ENCODE results near the gene SMAD6.

SMAD6 gene

DNA sequence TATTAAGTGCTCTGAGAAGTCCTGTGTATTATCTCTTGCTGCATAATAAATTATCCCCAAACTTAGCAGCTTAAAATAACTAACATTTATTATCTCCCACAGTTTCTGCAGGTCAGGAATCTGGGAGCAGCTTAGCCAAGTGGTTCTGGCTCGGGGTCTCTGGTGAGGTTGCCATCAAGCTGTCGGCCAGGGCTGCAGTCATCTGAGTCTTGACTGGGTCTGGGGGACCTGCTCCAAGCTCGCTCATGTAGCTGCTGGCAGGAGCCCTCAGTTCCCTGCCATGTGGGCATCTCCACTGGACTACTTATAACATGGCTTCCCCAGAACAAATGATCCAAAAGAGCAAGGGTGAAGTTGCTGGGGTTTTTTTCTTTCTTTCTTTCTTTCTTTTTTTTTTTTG is 80.7 kb downstream of the SMAD6 start:
- FAIRE-seq = no peak

DNA sequence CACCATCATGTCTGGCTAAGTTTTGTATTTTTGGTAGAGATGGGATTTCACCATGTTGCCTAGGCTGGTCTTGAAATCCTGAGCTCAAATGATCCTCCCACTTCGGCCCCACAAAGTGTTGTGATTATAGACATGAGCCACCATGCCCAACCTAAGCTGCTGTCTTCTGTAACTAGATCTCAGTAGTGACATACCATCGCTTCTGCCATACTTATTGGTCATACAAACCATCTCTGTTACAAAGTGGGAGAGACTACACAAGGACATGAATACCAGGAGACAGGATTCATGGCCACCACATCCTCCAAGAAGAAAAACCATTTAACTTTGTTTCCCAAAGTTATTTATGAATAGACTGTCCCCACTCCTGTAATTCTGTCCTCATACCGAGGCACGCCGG is 81.3 kb downstream of the SMAD6 start:
- FAIRE-seq = no peak
- no peak for DNase-seq (ENCODE audit: extremely low spot score, insufficient read length, low read depth)

More for the DNA sequence above, 80.7 kb downstream of the SMAD6 start:
- DNase-seq (ENCODE audit: extremely low spot score, insufficient read length, low read depth) = no peak

DNA sequence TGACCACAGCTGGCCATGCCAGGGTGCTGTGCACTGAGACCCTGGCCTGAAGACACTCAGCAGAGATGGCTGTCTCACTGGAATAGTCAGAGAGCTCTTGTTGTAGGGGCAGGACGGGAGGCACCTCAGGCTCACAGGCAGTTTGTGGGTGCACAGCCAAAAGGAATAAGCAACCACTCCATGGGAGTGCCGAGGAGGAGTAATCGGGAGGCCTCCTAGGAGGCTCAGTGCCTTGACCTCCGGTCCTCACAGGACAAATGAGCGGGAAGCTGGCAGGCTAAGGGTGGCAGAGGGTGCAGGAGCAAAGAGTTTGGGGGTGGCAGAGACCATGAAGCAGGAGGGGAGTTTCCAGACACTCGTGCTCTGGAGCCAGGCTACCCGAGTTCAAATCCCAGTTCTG is 81.7 kb downstream of the SMAD6 start:
- DNase-seq (ENCODE audit: extremely low spot score, insufficient read length, low read depth) (no peak), FAIRE-seq (no peak)

DNA sequence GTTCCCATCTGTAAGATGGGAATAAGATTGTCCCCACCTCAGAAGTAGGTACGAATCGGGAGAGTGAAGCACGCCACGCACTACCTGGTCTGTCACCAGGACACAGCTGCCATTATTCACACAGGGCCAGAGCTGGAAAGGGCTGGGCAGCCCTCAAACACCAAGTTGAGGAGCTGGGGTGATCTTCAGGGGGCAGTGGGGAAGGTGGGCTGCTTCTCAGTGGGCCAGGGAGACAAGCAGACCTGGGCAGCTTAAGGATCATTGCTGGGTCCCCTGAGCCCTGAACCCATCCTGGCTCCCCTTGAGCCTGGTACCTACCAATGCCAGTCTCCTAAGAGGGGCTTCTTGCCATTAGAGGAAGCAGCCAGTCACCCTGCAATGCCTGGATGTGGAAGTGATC is 82.1 kb downstream of the SMAD6 start:
- no peak for FAIRE-seq

DNA sequence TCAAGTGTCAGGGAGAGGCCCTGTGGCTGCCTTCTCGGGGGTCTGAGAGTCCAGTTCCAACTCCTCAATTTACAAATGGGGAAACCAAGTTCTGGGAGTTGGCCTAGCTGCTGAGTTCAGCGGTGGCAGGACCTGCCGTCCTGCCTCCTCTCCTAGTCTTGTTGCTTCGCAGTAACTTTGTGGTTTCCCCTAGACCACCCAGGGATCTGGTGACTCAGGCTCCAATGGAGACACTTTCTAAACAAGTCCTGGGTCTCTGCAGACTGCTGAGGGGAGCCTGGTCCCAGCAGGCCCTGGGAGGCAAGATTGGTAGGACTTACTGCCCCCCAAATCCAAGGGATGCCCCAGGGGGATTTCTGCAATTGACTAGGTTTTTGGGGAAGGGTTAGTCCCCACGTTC is 83.6 kb downstream of the SMAD6 start:
- no peak for FAIRE-seq
- no peak for DNase-seq (ENCODE audit: extremely low spot score, insufficient read length, low read depth)

More for the DNA sequence above, 82.1 kb downstream of the SMAD6 start:
- no peak for DNase-seq (ENCODE audit: extremely low spot score, insufficient read length, low read depth)

DNA sequence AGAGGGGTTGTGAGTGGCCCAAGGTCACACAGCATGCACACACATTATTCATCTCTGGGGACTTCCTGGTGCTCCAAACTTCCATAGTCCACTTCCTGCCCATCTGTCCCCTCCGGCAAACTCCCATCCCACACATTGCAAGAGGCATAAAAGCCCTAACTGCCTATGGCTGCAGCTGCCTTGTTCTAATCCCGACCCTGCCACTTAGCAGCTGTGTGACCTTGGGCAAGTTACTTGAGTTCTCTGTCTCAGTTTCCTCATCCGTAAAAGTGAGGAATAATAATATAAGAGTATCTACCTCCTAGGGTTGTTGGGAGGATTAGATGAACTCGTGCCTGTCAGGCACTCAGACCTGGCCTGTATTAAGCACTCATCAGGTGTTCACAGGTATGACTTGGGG is 84.2 kb downstream of the SMAD6 start:
- no peak for FAIRE-seq
- DNase-seq (ENCODE audit: extremely low spot score, insufficient read length, low read depth) = no peak

DNA sequence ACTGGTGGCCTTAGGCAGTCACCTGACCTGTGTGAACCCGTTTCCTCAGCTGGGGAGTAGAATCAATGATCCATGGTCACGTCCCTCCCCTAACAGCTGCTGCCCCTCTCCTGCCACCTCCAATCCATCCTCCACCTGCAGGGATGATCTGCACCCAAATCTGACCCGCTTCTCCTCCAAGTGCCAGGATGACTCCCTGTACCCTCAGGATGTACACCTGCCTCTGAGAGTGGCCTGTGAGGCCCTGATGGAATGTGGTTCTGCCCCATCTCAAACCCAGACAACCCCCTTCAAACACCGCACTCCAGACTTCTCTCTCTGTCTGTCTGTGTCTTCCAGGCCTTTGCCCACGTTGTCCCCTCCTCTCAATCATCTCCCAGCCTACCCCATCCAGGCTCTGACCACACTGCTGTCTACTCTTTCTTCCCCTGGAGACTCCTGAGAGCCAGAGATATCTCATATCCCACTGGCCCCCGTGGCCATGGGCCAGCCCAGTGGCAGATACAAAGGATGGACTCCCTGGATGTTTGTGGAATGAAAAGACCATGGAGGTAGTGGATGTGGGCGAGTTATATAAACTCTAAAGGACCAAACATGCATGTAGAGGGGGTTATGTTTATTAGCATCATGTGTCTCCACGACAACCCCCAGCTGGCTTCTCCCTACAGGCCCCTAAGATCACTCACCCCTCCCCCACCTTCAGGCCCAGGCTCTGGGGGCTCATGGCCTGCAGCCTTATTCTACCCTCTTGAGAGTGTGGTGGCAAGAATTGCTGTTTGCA is 84.9 kb downstream of the SMAD6 start:
- FAIRE-seq = no peak
- no peak for DNase-seq (ENCODE audit: extremely low spot score, insufficient read length, low read depth)

DNA sequence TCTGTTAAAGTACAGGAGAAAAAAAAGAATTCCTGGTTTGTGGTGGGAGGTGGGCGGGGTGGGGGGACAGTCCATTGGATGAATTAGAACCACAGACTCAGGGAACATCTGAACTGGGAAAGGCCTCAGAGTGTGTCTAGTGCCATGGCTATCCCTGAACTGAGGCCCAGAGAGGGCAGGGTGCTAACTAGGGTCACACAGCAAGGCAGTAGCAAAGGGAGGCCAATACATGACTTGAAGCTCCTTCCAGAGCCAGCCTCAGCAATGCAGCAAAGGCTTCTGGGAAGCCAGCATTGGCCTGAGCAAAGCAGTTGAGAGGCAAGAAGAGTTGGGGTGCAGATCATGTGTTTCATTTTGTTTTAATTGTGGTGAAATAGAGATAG is 85.4 kb downstream of the SMAD6 start:
- DNase-seq (ENCODE audit: extremely low spot score, insufficient read length, low read depth) (no peak), FAIRE-seq (no peak)

DNA sequence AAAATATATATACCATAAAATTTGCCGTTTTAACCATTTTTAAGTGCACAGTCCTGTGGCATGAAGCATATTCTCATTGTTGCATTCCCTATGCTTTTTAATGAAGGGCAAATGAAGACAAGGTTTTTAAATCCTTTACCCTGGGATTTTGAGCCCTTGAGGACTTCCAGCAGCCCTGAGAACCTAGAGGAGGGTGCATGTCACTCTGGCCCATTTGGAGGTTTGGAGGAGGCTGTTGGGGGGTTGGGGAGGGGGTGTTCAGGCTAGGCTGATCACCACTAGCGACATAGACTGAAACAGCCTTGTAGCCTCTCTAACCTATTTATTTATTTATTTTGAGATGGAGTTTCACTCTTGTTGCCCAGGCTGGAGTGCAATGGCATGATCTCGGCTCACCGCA is 86.0 kb downstream of the SMAD6 start:
- DNase-seq (ENCODE audit: extremely low spot score, insufficient read length, low read depth) (no peak), FAIRE-seq (no peak)

DNA sequence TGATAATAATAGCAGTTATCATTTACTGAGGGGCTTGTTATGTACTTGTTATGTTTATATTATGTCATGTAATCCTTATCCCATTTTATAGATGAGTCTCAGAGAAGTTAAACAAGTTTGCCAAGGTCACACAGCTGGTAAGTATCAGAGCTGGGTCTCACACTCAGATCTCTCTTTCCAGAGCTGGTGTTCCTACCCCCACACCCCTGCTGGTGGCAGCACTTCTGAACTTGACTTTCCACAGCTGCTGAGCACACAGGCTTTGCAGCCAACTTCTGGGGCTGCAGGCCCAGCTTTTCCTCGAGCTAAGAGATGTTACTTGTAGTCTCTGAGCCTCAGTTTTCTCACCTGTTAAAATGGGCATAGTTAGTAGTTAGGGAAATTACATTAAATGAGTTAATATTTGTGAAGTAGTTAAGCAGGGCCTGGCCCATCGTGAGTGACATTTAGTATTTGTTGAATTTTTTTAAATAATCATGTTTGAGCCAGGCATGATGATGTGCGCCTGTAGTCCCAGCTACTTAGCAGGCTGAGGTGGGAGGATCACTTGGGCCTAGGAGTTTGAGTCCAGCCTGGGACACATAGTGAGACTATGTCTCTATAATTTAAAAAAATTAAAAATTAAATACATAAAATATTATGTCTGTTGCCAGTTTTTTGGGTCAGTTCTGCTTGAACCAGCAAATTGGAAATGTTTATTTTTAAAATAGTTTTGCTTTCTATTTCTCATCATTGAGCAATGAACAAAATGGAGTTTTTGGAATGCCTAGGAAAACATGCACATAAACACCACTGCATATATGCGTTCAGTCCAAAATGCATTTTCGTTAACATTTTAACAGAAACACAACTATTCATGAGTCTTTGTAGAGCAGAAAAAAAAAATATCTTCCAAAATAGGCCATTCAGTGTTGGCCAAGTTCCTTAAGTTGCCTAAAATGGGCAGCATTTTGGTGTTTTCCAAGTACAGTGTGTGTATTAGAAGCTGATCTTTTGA is 87.3 kb downstream of the SMAD6 start:
- DNase-seq (ENCODE audit: extremely low spot score, insufficient read length, low read depth) (no peak), FAIRE-seq (no peak)

DNA sequence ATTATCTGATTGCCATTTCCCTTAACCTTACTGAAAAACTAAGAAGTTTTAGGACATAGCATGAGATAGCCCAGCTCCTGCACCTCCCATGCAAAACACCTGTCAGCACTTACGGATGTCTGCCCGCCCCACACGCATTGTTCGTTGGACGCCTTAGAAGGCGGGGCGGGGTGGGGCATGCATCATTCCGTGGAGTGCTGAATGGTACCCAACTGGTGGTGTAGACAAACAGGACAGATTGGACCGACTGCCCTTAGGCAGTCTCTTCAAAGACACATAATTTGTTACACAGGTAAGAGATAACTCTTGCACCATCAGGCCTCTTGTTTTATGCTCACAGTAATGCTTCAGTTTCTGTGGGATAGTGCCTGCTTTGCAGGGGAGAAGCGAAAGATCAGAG is 93.8 kb downstream of the SMAD6 start:
- FAIRE-seq (no peak), DNase-seq (ENCODE audit: extremely low spot score, insufficient read length, low read depth) (no peak)

DNA sequence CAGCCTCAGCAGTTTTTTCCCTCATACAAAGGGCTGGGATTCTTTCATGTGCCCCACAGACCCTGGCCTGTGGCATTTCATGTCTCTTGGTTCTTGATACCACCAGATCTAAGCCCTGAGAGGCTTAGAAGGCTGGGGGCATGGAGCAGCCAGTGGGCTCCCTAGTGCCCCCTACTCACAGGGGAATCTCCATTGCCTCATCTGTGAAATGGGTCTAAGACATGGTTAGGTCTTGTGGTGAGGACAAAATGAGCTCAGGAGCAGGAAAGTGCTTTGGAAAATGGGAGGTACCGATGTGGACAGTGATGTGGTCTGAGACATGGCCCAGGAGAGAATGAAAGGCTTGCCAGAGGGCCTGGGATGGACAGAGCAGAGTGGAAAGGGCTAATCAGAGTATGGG is 94.3 kb downstream of the SMAD6 start:
- DNase-seq (ENCODE audit: extremely low spot score, insufficient read length, low read depth) (no peak), FAIRE-seq (no peak)

DNA sequence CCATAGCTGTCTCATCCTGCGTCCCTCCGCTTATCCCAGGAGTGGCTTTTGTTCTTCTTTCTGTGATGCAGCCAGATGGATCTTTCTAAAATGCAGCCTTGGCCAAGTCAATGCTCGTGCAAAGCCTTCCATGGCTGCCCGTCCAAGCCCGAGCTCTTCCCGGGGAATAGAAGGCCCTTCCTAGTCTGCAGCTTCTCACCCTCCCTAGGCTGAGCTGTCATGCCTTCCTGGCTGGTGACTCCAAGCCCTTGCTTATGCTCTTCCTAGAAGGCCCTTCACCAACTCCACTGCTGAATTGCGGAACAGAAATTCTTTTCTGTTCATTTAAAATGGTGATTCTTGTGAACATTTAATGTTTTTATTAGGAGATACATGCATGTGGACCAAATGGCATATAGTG is 95.9 kb downstream of the SMAD6 start:
- FAIRE-seq = no peak
- DNase-seq (ENCODE audit: extremely low spot score, insufficient read length, low read depth) = no peak

DNA sequence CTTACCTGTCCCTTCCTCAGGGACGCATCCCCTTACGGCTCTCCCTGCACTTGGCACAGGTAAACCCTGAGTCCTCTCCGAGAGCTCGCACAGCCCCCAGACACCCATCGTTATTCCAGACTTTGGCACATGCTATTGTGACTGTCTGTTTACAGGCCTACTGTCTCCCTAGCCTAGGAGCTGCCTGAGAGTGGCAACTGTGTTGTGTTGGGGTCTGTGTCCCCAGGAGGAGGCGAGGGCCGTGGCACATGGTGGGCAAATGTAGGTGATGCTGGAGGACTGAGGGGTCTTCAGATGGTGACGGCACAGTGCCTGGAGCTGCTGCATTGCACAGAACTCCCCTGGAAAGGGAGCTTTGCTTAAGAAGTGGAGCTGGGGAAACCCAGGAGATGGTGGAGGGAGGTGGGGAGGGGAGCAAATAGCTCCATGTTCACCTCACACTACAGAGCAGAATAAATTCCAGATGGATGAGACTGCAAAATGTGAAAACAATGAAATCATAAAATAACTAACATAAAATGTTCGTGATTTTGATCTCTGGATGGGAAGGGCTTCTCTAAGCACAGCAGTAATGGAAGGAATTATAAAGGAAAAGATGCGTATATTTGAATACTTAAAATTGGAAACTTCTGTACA is 96.5 kb downstream of the SMAD6 start:
- no peak for DNase-seq (ENCODE audit: extremely low spot score, insufficient read length, low read depth)
- FAIRE-seq = no peak

DNA sequence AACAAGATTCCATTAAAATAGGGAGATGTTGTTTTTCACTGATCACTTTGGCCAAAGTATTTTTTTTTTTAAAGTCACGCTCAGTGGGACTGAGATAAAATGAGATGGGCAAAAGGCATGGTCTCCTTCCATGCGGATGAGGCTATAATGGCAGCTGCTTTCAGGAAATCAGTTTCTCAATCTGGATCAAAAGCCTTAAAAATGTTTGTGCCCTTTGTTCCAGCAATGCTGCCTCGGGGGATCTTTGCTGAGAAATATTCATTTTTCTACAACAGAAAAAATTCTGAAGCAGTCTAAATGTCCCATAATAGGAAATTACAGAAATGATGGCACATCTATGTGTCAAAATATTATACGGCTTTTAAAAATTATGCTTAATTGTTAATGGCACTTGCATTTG is 97.2 kb downstream of the SMAD6 start:
- no peak for FAIRE-seq
- no peak for DNase-seq (ENCODE audit: extremely low spot score, insufficient read length, low read depth)

DNA sequence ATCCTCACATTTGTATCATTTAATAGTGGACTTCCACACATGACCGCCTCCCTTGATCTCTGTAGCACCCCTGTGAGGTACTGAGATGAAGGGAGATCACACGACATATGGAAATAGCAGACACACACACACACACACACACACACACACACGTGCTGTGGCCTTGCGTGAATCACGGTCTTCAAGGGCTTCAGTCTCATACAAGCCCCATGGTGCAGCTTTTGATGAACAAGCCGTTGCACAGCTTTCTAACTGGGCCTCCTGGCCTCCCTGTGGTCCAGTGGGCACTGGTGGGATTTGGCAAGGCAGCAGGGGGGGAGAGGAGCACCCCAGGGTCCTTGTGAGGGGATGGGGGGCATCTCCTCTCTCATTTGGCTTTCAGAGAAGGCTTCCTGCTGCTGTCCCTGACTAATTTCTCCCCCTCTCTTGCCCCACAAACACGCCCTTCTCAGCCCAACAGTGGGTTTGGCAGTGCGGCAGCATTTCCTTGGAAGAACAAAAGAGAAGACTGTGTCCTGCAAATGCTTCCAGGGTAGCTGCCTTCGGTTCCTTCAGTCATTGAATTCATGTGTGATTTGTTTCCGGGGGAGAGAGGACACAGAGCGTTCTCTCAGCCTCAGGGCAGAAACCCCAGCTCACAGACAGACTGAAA is 98.7 kb downstream of the SMAD6 start:
- FAIRE-seq (no peak), DNase-seq (ENCODE audit: extremely low spot score, insufficient read length, low read depth) (no peak)

DNA sequence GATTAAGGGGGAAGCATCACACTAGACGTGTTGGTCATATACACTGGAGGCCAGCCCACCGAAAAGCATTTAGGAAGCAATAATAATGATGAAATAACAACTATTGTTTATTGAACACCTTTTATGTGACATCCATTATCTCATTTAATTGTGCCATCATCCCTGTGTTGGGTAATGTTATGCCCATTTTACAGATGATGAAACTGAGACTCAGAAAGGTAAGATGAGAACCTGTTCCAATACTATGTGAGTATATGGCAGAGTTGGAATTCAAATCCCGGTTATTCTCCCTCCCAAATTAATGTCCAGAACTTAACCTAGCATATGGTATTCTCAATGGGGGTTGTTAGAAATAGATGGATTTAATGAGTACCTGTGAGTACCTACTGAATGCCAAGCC is 99.2 kb downstream of the SMAD6 start:
- DNase-seq (ENCODE audit: extremely low spot score, insufficient read length, low read depth) (no peak), FAIRE-seq (no peak)

DNA sequence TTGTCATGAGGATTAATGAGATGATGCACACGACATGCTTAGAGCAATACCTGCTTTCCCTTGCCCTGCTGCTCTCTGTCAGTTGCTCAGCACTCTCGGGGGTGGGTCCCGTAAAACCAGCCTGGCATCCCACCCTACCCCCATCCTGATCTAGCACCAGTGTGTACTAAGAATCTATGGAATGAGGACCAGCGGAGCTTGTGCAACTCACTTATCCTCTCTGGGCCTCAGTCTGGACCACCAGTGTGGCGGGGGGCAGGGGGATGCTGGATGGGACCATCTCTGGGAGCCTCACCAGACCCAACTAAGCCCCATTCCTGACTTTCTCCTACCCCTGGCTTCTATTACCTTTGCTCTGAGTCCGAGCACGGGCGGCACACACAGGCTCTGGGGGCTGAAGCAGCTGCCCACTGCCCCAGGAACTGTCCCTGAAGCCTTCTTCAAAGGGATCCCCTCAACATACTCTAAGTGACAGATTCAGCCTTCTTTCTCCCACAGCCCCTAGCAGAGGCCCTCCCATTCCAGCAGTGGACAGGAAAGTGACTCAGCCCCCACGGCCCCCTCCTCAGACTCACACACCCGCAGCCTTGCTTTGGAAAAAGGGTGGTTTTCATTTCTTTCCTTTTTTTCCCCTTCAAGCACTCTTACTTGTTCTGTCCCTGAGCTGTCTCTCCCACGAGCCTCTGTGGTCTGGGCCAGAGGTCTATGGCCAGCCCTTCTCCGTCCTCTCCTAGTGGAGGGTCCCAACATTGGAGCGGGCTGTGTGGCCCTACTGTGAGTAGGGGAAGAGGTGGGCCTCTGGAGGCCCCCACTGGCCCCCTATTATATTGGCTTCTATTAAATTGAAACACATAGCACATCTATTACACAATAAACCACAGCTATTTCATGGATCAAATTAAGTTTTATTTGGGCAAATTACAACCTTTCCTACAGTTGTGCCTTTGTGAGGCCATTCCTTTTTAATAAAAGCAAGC is 100.3 kb downstream of the SMAD6 start:
- no peak for FAIRE-seq
- DNase-seq (ENCODE audit: extremely low spot score, insufficient read length, low read depth) = no peak

DNA sequence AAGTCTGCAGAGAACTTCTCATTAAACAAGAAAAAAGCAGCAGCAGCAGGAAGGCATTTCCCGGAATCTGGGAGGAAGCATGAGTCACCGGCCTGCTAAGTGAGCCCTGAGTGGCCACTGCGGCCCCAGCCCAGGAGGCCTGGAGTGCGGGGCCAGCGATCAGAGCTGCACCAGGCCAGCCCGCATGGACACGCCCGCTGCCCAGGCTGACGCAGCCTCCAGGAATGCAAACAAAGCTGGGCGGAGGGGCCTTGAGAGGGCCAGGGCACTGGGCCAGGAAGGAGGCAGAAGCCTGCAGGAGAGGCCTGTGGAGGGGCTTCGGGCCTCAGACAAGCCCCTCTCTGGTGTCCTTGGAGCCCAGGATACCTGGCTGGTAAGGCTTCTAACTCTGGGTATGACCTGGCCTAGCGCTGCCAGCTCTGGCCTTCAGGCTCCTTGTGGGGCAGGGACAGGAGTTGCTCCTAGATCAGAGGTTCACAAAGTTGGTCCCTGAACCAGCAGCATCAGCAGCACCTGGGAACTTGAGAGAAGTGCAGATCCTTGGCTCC is 101.2 kb downstream of the SMAD6 start:
- DNase-seq (ENCODE audit: extremely low spot score, insufficient read length, low read depth) (no peak), FAIRE-seq (no peak)
